Measurements from ENCODE around the gene MCRS1.
A peak's percentile ranks its signal among the peaks of the same experiment; 100 is the strongest.

Gene MCRS1

GRCh38 chr12:49539406-49540228 lies 28.3 kb downstream of the MCRS1 start:
- H3K36me3 ChIP-seq (ENCODE audit: control insufficient read depth in 2 of 2, insufficient read depth in 1 of 2, low read length in 2 of 2) = no peaks in the 10 kb centered on the region
- no peaks in the 10 kb centered on the region for H3K9me3 ChIP-seq (ENCODE audit: control insufficient read depth, insufficient read depth, low read depth, low read length)
- ChIA-PET CTCF (interaction anchor here (0.7 to 1.8 kb wide), 7 partner anchors 13 to 192 kb away, joined by 3 to 5 read pairs (median 4); no protein-coding TSS in a partner anchor), POLR2A (interaction anchor here (1.1 to 1.3 kb wide), 2 partner anchors 16 to 173 kb away, joined by 3 to 5 read pairs; partner anchors contain the start of gene SPATS2)
- no peak for TF ChIP-seq ZNF776 (tag by site-specific recombination; IDR thresholded peaks at IDR 0.05; ENCODE audit: borderline replicate concordance)
- no peak for TF ChIP-seq ZEB2 (tag by site-specific recombination; IDR thresholded peaks at IDR 0.05)
- TF ChIP-seq ZNF19 (tag by site-specific recombination; IDR thresholded peaks at IDR 0.05; ENCODE audit: low read depth) = no peak
- TF ChIP-seq ZBTB20 (tag by site-specific recombination; IDR thresholded peaks at IDR 0.05) = peak; percentile 44; the same call in 1 of the 2 replicates
- no peak for TF ChIP-seq ZNF214 (tag by site-specific recombination; IDR thresholded peaks at IDR 0.05; ENCODE audit: borderline replicate concordance)
- H3K4me1 ChIP-seq (ENCODE audit: control insufficient read depth, insufficient read depth, low read length) = peaks cover 2% of the 10 kb centered on the region; the same call in 1 of the 2 replicates
- H3K27ac ChIP-seq (ENCODE audit: extremely low read depth, low read depth, low read length) = no peak overlapping the region
- no peak overlapping the region for H3K4me3 ChIP-seq (ENCODE audit: low read depth, low read length)

DNA sequence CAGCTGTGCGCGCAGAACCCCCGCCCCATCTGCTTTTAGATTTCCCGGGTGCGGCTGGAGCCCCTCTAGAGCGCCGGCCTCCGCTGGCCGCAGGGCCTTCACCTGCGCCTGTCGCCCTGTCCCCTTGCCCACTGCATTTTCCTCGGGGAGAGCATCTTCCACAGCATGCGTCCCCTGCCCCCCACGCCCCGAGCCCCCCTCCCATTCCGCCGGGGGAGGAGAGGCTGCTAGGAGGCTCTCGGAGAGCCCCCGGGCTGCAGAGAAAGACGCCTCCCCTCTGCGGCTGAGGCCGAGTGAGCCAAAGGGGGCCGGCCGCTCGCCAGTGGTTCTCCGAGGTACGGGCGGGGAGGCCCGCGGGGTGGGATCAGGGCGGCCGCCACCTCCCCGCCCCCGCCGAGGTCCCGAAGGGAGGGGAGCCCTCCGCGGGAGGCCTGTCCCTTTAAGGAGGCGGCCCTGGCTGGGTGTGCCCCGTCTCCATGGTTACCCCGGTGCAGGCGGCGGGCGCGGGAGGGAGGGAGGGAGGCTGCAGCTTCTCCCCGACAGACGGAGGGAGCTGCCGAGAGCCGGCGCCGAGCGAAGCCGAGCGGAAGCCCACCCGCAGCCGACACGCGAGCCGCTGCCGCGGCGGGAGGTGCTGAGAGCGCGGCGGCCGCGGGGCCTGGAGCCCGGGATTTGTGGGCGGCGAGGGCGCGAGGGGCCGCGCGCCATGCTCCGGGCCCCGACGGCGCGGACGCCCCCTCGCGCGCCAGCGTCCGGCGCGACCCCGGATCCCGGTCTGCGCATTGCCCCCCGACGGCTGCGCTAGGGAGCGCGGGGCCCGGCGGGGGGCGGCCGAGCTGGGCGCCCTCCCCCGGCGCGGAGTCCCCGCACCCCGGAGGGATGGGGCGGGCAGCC lies 29.2 kb downstream of the MCRS1 start, which contains the start of gene KCNH3:
TSS of gene KCNH3 (plus strand) at position 521 of the 894 bp plus-strand sequence. CDS start 387 bp downstream, outside the sequence.
- POLR2A ChIA-PET = interaction anchor here (1.3 kb wide), 2 partner anchors 172 kb away, joined by 5 to 7 read pairs; partner anchors contain the start of gene SPATS2
- H3K27ac ChIP-seq (ENCODE audit: extremely low read depth, low read depth, low read length) = peak within 1 kb of the TSS; percentile 1; the same call in 1 of the 2 replicates
- H3K4me3 ChIP-seq (ENCODE audit: low read depth, low read length) = peak within 1 kb of the TSS; percentile 30
- peaks cover 2% of the 10 kb centered on the region; the same call in 1 of the 2 replicates for H3K4me1 ChIP-seq (ENCODE audit: control insufficient read depth, insufficient read depth, low read length)
- CTCF ChIA-PET = interaction anchor here (0.7 to 1.8 kb wide), 10 partner anchors 14 to 202 kb away, joined by 3 to 5 read pairs (median 4); partner anchors contain the start of gene TMBIM6
- no peaks in the 10 kb centered on the region for H3K9me3 ChIP-seq (ENCODE audit: control insufficient read depth, insufficient read depth, low read depth, low read length)
- no peaks in the 10 kb centered on the region for H3K36me3 ChIP-seq (ENCODE audit: control insufficient read depth in 2 of 2, insufficient read depth in 1 of 2, low read length in 2 of 2)
- TF ChIP-seq ZBTB10 (tag by site-specific recombination; IDR thresholded peaks at IDR 0.05) = 0 out of 2 replicates have a peak, but pooled peaks have one; percentile 16
- peak; percentile 75 for TF ChIP-seq KLF1 (tag by site-specific recombination; IDR thresholded peaks at IDR 0.05)
- peak; percentile 52; the same call in 1 of the 2 replicates for TF ChIP-seq ZNF394 (tag by site-specific recombination; IDR thresholded peaks at IDR 0.05; ENCODE audit: borderline replicate concordance)
- 0 out of 2 replicates have a peak, but pooled peaks have one; percentile 29 for TF ChIP-seq KLF7 (tag by site-specific recombination; IDR thresholded peaks at IDR 0.05; ENCODE audit: borderline replicate concordance)
- no peak for TF ChIP-seq ZFP69B (tag by site-specific recombination; IDR thresholded peaks at IDR 0.05)
- peak; percentile 75 for TF ChIP-seq SP2 (tag by site-specific recombination; IDR thresholded peaks at IDR 0.05)
- no peak for TF ChIP-seq ZNF214 (tag by site-specific recombination; IDR thresholded peaks at IDR 0.05; ENCODE audit: borderline replicate concordance)
- TF ChIP-seq ZNF560 (tag by site-specific recombination; IDR thresholded peaks at IDR 0.05; ENCODE audit: borderline replicate concordance) = no peak
- TF ChIP-seq, protein P1, sequence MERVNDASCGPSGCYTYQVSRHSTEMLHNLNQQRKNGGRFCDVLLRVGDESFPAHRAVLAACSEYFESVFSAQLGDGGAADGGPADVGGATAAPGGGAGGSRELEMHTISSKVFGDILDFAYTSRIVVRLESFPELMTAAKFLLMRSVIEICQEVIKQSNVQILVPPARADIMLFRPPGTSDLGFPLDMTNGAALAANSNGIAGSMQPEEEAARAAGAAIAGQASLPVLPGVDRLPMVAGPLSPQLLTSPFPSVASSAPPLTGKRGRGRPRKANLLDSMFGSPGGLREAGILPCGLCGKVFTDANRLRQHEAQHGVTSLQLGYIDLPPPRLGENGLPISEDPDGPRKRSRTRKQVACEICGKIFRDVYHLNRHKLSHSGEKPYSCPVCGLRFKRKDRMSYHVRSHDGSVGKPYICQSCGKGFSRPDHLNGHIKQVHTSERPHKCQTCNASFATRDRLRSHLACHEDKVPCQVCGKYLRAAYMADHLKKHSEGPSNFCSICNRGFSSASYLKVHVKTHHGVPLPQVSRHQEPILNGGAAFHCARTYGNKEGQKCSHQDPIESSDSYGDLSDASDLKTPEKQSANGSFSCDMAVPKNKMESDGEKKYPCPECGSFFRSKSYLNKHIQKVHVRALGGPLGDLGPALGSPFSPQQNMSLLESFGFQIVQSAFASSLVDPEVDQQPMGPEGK (tag by site-specific recombination; IDR thresholded peaks at IDR 0.05) = peak; percentile 52; the same call in 1 of the 2 replicates
- TF ChIP-seq ZNF529 (tag by site-specific recombination; IDR thresholded peaks at IDR 0.05; ENCODE audit: insufficient replicate concordance) = no peak
- TF ChIP-seq ZNF423 (tag by site-specific recombination; IDR thresholded peaks at IDR 0.05) = peak; percentile 42
- TF ChIP-seq KLF10 (tag by site-specific recombination; IDR thresholded peaks at IDR 0.05) = no peak
- TF ChIP-seq AEBP2 (tag by site-specific recombination; IDR thresholded peaks at IDR 0.05; ENCODE audit: borderline replicate concordance) = no peak
- TF ChIP-seq WT1 (tag by site-specific recombination; IDR thresholded peaks at IDR 0.05) = peak; percentile 78
- no peak for TF ChIP-seq ZNF830 (tag by site-specific recombination; IDR thresholded peaks at IDR 0.05; ENCODE audit: low read depth)
- TF ChIP-seq ZFHX2 (tag by site-specific recombination; conservative IDR thresholded peaks at IDR 0.05) = peak; percentile 49; the same call in 1 of the 2 replicates
- TF ChIP-seq ZSCAN23 (tag by site-specific recombination; IDR thresholded peaks at IDR 0.05) = no peak
- peak; percentile 91 for TF ChIP-seq GLIS1 (tag by site-specific recombination; IDR thresholded peaks at IDR 0.05)
- peak; percentile 72 for TF ChIP-seq KLF9 (tag by site-specific recombination; IDR thresholded peaks at IDR 0.05; ENCODE audit: low read depth)
- TF ChIP-seq SP7 (tag by site-specific recombination; IDR thresholded peaks at IDR 0.05) = no peak
- TF ChIP-seq ZNF660 (tag by site-specific recombination; IDR thresholded peaks at IDR 0.05) = no peak
